HuH-7.5 (cell line): Measurements from ENCODE around the gene UBE3C.
"Not testable (repeated sequence)": the region's sequence is repeated elsewhere in the genome, so short reads cannot be mapped to it uniquely, and the experiment has no call there.

Source experiments
- DNase-seq: peaks from one replicate; pipeline ENCODE4 v3.0.0; 2011; ENCODE audit warnings: low spot score

The UBE3C gene

GRCh38 chr7:157239571-157240270 lies 101.0 kb downstream of the UBE3C start:
- DNase-seq: no peak

- no peak for DNase-seq
These were observed 102.9 kb downstream of the UBE3C start for GRCh38 chr7:157241631-157242030.

DNA sequence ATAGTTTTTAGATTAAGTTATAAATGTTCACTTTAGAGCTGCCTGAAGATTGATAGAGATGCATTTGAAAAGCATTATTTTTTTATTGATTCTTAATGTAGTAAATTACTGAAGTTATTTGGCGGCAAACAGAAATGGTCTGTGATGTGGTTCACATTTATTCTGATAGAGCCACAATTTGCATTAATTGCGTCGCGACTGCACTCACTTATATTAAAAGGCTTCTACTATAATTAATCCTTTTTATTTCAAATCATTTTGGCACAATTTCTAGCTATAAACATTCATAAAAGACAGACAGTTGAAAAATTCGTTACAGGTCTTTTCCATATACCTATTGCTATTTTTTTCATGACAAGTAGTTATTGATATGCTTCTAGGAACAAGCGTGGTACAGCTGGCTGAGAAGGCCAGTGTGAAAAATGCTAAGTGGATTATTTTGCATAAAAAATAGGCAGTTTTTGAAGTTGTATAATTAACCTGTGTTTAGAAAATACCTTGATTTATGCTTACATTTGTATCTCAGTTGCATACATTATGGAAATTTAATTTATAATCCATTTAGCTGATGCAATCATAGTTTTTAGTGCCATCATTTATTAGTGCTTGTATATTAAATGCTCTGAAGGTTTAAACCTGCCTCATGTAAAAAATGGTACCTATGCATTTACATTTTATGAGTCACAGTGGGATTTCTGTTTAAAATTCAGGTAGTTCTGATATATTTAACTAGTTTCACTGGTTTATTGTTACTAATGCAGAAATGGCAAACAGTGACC lies 106.0 kb downstream of the UBE3C start:
- no peak for DNase-seq

- no peak for DNase-seq
These were observed 107.3 kb downstream of the UBE3C start for GRCh38 chr7:157246052-157246451.

DNA sequence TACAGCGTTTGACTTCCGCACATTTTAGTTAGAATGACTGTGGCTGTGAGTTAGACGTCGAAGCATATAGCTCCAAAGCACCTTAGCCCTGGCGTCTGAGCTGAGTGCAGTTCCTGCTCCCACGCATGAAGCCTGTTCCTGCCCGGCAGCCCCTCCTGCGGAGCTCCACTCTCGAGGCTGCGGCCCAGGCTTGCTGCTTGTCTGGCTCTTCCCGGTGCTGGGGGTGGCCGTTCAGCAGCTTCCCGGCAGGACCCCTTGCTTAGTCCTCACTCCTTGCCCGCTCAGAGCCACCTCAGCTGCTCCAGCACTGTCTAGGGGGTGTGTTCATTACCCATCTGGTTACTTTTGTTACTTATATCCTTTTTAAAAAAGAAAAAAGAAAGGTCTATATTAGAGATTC lies 109.9 kb downstream of the UBE3C start:
- no peak for DNase-seq

DNA sequence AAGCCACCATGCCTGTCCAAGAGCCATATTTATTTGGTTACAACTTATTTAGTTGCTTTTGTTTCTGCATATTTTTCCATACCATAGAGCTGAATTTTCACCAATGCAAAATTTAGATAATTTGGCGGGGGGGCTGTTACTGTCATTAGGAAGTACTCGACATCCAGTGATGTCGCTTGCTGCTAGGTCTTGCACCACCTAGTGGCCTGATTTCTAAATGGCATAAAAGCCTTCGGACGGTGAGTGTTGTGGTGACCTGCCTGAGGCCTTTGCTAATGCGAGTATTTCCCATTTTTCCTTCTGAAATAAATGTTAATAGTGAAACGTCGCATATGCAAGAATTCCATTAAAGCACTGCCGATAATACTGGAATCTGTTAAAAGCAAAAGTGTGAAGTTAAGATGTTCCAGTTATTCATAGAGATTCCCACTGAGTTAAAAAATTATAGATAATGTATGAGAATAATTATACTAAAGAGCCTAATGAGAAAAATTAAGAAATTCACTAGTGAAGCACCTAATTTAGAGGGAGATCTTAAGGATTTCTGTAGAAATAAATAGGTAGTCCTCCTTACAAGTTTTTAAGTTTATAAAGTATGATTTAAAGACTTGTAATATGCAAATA lies 112.0 kb downstream of the UBE3C start:
- DNase-seq: peak; percentile 52

DNA sequence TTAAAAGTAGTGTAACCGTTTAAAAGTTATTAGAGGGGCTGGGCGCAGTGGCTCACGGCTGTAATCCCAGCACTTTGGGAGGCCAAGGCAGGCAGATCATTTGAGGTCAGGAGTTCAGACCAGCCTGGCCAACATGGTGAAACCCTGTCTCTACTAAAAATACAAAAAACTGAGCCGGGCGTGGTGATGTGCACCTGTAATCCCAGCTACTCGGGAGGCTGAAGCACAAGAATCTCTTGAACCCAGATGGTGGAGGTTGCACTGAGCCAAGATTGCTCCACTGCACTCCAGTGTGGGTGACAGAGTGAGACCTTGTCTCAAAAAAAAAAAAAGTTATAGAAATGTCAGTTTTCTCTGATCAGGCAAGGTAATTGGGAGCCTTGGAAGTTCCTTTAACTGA lies 113.1 kb downstream of the UBE3C start:
- not testable (repeated sequence) for DNase-seq

- DNase-seq: no peak
These were observed 115.1 kb downstream of the UBE3C start for GRCh38 chr7:157253850-157254249.

DNA sequence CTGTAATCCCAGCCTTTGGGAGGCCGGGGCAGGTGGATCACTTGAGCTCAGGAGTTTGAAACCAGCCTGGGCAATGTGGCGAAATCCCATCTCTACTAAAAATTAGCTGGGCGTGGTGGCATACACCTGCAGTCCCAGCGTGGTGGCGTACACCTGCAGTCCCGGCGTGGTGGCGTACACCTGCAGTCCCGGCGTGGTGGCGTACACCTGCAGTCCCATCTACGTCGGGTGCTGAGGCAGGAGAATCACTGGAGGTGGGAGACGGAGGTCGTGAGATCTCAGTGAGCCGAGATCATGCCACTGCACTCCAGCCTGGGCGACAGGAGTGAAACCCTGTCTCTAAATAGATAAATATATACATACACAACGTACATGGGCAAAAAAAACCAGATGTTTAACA lies 116.1 kb downstream of the UBE3C start:
- DNase-seq: not testable (repeated sequence)

GRCh38 chr7:157255201-157255606 lies 116.5 kb downstream of the UBE3C start:
- DNase-seq: no peak

DNA sequence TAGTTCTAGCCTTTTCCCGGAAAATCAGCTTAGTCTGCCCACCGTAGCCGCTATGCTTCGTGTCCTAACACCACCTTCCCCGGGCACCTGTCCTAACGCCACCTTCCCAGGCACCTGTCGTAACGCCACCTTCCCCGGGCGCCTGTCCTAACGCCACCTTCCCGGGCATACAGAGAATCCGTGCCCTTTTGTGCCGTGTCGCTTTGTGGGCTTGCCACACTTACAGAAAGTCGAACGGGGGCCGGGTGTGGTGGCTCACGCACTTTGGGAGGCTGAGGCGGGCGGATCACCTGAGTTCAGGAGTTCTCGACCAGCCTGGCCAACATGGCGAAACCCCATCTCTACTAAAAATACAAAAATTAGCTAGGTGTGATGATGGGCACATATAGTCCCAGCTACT lies 124.4 kb downstream of the UBE3C start:
- no peak for DNase-seq

GRCh38 chr7:157265051-157265450 lies 126.3 kb downstream of the UBE3C start:
- no peak for DNase-seq

- DNase-seq: no peak
These were observed 127.5 kb downstream of the UBE3C start for GRCh38 chr7:157266272-157266671.

- no peak for DNase-seq
These were observed 128.8 kb downstream of the UBE3C start for GRCh38 chr7:157267516-157267915.

DNA sequence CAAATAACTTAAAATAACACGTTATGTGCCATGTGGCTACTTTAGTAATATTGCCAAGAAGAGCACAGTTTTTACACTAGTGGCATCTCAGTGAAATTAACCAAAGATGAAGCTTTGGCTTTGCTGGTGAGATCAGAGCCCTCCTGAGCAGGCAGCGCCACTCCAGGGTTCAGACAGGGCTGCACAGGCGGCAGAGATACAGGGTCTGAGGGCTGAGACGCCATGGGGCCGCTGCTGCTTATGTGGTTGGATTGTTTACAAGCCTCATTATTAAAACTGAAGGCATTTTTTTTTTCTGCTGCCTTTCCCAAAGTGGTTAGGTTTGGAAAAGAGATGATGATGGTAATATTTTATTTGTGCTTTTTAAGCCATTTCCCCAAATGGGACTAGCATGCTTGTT lies 129.2 kb downstream of the UBE3C start:
- DNase-seq: no peak

DNA sequence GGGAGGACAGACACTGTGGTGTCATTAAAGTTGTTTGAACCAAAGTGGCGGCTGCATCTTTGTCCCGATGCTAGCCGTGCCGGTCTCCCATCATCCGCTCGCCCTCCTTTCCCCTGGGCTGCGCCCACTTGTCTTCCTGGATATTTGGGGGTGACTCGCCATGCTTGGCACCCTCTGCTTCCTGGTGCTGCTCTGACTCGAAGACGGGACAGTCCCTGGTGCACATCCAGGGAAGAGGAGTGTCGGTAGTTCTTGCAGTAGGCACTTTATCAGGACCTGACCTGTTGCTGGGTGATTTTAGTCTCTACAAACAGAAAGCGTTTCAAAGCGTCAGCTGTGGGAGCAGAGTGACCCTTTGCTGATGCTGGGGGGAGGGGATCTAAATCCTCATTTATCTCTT lies 129.8 kb downstream of the UBE3C start:
- DNase-seq: no peak

DNA sequence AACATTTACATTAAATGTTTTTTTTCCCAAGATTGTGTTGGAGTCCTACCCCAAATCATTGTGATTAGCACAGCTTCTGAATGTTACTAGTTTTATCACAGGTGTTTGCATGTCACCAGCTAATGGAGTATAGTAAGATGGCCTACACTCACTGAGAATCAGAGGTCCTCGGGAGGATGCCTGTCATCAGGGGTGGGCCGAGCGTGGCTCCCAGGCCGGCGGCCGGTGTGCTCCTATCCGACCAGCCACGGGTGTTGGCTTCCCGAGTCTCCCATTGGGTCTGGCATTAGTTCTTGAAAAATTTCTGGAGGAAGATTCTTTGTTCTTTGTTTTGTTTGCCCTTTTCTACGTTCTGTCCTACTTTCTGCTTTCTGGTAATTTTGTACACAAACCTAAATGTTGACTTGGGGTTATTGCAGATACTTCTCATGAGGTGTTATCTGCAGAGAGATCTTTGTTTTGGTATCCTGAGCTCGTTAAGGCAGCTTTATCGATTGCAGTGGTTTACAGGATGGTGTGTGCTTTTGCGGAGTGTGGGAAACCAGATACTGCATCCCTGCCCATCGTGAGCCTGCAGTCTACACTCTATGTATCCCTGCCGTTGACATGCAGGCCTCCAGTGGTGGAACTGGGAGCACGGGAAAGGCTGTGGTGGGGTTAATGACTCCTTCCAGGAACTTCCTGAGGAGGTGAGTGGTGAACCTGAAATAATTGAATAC lies 130.8 kb downstream of the UBE3C start:
- DNase-seq: no peak

DNA sequence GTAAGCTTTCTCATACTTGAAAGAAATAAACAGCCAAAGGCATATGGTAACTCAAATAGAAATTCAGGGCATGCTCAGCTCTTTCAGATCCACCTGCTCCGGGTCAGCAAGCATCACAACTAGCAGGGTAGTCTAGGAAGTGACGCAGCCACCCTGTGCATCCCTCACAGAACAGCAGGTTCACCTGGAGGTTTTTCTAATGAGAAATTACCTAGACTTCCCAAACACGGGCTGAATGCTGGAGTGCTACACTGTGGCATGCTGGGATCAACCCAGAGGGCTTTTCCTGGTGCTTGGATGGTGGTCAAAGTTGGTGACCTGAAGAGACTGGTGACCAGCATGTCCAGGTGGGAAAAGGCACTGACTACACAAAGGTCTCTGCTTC lies 131.3 kb downstream of the UBE3C start:
- DNase-seq: no peak

- DNase-seq: no peak
These were observed 132.7 kb downstream of the UBE3C start for GRCh38 chr7:157271315-157271990.

DNA sequence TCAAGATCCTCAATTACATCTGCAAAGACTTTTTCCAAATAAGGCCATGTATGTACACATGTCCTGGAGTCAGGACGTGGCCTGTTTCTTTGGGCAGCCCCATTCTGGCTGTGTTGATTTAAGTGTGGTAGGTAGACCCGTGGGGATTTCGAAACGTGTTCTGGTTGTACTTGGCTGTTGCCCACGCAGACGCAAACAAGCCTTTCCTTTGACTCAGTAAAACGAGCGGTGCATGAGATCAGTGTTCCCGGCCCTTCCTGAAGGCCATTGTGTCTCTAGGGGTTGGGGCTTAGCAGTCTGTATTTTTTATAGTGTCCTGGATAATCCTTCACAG lies 133.2 kb downstream of the UBE3C start:
- no peak for DNase-seq

DNA sequence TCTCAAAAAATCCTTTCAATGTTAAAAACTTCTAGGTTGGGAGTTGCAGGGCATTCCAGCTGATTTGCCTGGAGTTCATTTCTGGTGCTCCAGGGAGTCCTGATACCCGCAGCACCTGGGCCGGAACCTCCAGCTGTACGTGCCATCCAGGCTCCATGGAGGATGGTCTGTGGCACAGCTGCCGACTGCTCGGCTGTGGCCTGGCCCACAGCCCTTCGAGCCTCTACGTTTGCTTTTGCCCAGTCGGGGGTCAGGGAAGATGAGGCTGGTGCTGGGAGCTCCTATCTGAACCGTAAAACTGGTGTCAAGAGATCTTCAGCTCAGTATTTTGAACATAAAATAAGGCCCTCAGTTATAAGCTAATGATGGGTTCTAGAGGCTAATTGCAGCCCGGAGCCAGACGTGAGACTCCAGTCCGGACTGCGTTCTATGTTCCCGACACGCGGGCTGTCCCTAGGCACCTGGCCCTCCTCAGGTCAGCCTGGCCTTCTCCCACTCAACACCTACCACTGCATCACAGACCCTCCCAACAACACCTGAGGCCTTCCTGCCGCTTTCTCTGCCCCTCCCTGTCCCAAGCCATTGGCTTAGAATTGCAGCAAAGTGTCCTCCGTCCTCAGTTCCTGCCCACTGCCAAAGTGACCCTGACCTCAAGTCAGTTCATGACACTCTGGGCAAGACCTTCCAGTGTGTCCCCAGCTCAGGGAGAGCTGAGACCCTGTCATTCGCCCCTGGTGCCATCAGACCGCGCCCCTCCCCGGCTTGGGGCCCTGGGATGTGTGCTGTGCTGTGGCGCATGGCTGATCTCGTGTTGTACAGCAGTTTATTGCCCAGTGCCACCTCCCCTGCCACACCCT lies 133.9 kb downstream of the UBE3C start:
- DNase-seq: no peak
